Stimulated activated CD4-positive, alpha-beta T cell treated with anti-CD3 and anti-CD28 coated beads, Interleukin-15, amount 100 ng/mL, for 24 hours (primary cell): Measurements from ENCODE around the gene OTOP3.
"Not testable (repeated sequence)": the region's sequence is repeated elsewhere in the genome, so short reads cannot be mapped to it uniquely, and the experiment has no call there.

Experiments used
- DNase-seq: peaks from one replicate; pipeline ENCODE4 v3.0.0-alpha.2; 2020

Gene OTOP3

DNA sequence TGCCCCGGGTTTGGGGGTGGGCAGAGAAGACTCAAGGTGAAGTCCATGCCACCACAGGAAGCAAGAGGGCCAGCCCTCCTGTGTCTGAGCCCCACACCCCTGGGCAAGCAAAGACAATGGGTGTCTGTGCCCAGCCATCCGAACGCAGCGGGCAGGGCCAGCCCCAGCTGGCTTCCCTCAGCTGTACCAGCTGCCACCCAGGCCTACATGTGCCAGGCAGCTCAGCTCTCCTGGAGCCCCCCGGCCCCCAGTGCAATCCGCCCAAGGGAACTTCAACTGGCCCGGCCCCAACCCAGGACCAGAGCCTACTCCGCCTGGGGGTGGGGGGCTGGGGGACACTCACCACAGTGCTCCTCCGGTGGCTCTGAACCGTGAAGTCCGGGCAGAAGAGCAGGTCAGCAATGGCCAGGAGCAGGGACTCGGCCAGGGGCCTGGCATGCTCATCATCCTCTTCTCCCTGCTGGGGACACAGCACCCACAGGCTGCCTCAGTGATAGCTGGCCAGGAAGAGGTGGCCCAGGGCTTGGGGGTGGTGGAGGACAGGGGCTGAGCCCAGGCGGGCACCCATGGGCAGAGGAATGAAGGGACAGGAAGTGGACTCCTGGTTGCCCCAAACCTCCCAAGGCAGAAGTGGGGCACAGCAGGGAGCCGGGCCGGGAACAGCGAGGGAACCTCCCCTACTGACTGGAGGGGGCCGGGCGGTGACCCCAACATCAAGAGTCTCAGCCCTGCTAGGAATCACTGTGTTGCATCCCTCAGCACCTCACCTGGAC is 27.1 kb downstream of the OTOP3 start:
- DNase-seq: no peak

DNA sequence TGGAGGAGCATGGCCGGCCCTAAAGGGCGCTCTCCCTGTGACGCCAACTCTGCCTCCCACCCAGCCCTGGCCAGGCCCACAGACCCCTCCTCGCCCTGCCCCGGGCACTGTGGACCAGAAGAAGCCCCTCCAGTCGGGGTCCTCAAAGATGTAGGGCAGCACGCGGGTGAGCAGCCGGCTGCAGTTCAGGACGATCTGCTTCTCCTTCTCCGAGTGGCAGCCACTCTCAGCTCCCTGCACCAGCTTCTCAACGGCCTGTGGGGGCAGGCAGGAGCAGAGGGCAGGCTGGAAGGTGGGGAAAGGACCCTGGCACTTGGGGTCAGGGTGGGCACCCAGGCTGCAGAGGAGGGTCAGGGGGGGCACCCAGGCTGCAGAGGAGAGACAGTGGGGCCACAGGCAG is 28.0 kb downstream of the OTOP3 start:
- no peak for DNase-seq

DNA sequence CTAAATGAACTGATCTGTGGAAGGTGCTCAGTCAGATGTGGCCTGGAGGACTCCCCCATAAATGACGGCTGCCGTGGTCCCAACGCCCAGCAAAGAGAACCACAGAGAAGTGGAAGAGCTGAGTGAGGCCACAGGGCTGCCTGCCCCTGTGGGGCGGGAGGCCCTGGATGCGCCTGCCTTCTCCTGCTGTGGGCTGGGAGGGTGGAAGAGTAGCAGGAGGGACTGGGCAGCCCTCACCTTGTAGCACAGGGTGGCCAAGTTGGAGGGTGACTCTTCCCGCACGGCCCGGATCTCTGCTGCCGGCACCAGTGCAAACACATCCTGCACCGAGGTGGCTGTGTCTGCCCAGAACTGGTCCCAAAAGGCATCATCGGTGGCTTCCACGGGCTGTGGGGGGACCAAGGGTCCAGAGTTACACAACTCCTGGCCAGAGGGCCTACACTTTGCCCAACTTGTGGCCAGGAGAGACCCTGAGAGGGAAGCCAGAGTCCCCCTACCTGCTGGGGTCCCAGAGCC is 28.6 kb downstream of the OTOP3 start:
- no peak for DNase-seq

DNA sequence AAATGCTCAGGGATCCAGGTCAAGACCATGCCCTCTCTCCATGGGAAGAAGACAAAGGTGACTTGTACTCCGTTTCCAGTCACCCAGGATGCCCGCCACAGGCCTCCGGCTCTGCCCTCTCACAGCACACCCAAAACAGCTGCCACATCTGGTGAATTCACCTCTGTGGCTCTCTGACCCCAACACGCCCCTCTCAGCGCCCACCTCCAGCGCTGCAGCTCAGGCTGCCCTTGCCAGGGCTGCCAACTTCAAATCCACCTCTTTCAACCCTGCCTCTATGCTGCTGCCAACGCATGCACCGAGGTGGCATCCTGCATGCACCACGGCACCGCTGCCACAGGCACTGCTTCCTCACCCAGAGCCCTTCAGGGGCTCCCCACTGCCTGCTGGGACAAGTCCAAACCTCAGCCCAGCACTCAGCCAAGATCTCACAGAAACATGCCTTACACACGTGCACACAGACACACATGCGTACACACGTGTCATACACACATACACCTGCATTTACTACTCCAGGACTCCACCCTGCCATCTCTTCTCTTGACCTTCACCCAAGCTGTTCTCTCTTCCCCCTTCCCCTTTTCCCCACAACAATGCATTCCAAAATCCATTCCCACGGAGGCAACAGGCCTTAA is 29.4 kb downstream of the OTOP3 start:
- DNase-seq: no peak

DNA sequence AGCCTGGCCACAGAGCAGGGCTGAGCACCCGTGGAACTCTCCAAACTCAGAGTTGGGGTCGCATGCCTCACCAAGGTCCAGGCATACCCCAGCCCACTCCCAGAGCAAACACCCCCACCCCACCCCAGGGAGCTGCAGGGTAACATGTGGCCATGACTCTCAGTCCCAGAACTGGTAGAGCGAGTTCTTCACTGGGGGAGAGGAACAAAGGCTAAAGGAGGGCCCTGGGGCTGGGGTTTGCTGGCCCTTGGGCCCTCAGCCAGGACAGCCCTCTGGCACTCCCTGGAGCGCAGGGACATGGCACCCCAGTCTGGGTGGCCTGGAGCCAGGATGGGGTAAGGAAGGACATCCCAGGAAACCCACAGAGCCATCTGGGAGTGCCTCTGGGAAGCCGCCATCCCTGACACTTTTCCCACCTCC is 32.7 kb downstream of the OTOP3 start:
- no peak for DNase-seq

DNA sequence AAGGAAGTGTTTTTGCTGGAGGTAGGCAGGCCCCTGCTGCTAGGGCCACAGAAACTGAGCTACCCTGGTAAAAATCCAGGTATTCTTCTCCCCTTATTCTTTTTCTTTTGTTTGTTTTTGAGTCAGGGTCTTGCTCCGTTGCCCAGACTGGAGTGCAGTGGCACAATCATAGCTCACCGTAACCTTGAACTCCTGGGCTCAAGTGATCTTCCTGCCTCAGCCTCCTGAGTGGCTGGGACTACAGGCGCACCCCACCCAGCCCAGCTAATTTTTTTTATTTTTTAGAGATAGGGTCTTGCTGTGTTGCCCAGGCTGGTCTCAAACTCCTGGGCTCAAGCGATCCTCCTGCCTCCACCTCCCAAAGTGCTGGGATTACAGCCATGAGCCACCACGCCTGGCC is 33.8 kb downstream of the OTOP3 start:
- not testable (repeated sequence) for DNase-seq

DNA sequence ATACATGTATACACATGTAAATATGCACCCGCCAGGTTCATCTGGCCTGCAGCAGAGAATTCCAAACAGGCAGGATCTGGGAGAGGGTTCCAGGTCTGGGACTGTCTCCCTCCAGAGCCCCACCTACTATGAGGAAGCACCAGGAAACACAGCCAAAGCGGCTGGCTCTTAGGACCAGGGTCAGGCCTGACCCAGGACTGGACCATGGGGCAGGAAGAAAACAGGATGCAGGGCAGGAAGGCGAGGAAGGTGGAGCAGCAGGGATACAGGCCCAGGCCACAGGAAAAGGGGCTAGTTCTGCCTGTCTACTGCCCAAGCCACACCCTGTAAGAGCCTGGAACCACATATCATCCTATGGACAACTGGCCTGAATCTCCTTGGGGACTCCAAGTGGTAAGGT is 34.7 kb downstream of the OTOP3 start:
- DNase-seq: no peak

DNA sequence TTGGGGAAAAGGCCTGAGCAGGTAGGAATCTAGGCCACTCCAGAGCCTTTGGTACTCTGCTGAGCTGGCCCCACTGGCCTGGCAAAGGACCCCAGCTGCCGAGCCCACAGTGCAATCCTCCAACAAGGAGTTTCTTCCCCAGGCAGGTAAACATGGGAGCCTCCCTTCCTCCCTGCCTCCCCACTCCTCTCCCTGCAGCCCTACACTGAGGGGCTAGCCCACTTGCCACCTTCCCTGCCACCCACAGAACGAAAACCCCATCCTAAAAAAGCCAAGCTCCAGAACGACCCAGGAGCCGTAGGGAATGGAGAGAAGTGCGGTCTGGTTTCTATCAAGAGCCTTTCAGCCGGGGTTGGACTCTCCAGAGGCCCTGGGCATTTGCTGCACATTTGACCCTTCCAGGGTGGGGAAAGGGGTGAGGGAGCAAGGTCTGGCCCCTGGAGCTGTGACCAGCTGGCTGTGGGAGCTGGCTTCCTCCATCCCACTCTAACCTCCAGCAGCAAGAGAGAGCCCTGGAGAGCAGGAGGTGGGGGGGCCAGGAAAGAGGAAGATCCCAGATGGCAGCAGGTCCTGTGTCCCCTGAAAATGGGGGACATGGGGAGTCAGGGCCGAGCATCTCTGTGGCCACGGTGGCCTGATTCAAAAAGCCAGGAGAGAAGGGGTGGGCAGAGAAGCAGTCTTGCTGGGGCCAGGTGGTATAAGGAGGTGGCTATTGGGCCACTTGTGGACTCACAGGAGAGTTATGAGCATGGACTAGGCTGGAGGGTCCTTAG is 35.6 kb downstream of the OTOP3 start:
- no peak for DNase-seq

DNA sequence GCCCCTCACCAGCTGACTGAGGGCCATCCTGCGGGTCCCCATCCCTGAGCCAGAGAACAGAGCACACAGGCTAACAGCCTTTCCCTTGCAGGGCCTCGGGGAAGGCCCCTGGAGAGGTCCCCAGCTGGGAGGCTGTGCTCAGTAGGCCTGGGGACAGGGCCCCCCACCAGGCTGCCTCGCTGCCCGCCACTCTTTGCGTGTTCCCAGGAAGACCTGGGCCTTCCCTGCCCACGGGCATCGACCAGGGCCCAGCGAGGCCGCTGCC is 36.1 kb downstream of the OTOP3 start:
- DNase-seq: no peak

DNA sequence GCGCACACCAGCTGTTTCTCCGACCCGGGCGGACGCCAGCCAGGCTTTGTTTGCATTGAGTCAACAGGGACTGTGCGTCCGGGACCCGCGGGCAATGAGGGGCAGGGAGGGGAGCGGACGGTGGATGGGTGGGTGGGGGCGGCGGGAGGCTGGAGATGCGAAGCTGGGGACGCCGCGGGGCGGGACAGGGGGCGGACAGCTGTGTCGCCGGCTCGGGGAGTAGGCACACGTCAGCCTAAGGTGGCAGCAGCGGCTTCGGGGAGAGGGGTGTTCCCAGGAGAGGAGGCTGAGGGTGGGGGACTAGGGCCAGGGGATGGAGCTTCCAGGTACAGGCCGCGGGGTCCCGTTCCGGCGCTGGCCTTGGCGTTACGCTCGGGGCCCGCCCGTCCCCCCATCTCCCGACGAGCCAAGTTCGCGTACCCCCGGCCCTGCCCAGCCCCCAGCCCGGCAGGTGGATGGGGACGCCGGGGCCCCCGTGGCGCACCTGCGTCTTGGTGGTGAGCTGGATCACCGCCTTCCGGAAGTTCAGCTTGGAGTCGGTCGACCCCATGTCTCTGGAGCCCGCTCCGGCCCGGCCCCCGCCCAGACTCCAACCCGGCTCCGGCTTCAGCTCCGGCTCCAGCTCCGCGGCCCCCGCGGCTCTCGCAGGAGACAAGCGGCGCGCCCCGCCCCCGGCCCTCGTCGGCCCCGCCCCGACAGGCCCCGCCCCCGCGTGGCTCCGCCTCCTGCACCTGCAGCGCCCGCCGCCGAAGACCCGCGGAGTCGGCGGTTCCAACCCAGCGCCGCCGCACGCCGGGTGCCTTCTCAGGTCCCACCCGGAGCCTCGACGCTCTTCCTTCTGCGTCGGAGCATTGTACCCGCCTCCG is 36.6 kb downstream of the OTOP3 start, which contains the start of gene HID1:
Gene HID1 (minus strand): TSS at position 653 of the 866 bp plus-strand sequence. CDS start 103 bp downstream, at position 550.
- DNase-seq: peak; percentile 82

DNA sequence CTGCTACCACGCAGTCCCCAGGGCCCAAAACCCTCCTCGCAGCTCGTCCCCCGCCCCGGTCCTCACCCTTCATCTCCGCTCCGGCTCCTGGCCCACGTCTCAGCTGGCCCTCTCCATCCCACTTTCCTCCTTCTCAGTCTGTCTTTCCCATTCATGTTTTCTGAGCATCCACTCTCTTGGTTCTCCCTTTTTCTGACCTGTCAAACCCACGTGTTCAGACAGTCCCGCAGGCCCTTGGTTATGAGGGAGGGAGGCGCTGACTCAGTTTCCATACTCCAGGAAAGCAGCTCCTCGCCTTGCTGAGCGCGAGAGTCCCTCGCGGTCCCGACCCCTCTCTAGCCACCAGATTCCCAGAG is 37.3 kb downstream of the OTOP3 start:
- DNase-seq: no peak

DNA sequence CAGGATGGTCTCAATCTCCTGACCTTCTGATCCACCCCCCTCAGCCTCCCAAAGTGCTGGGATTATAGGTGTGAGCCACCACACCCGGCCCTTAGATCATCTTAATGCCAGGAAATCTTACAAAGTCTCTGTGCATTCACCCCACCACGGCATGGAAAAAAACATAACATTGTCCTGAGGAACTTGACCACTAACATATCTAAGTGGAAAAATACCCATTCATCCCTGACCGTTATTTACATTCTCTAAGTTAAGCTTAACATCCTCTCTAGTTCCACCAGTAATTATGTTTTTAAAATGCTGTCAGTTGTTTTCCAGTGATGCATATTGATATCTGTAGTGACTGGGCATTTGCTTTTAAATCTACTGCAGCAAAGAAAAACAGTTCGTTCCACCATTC is 40.2 kb downstream of the OTOP3 start:
- DNase-seq: no peak

DNA sequence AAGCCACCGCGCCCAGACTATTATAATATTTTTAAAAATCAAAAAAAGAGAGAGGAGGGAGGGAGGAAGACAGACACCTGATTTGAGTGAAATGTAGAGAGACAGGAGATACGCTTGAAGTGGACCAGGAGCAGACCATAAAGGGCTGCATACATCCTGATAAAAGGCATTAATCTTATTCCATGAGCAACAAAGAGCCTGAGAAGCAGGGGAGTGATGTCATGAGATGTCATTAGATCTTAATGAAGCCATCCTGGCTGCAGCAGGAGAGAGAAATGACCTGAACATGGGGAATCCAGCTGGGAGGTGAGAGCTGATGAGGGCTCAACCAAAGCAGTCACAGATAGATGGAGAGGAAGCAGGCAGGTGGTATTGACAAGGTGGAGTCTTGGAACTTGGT is 42.1 kb downstream of the OTOP3 start:
- DNase-seq: no peak

DNA sequence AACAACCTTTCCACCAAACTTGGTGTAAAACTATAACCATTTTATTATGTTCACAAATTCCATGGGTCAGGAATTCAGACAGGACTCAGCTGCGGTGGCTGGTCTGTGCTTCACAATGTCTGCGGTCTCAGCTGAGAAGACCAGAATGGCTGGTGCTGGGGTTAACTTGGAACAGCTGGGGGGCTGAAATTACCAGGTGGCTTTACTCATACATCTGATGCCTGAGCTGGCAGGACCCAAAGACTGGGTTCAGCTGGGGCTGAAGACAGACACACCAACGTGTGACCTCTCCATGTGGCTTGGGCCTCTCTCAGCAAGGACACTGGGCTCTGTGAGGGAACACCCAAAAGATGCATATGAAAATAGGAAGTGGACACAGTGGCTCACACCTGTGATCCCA is 42.5 kb downstream of the OTOP3 start:
- DNase-seq: no peak

DNA sequence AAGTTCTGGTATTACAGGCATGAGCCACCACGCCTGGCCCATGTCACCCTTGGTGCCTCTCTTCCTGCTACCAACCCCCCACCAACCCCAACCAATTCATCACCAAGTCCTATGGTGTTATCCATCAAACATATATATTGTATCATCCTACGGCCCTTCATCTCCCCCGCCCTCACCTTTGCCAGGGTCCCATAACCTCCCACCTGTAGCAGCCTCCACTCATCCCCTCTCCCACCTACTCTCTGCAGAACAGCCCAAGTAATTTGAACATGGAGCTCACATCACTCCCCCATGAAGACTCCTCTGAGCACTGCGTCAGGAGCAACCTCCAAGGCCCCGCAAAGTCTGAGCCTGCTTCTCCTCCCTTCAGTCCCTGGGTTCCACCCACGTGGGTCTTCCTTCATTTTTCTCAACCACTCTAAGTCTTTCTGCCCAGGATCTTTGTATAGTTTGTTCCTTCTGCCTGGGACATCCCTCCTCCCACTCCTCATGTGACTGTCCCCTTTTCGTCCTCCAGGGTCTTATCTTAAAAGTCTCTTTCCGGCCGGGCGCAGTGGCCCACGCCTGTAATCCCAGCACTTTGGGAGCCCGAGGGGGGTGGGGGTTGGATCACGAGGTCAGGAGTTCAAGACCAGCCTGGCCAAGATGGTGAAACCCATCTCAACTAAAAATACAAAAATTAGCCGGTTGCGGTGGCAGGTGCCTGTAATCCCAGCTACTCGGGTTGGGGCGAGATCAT is 43.9 kb downstream of the OTOP3 start:
- no peak for DNase-seq

DNA sequence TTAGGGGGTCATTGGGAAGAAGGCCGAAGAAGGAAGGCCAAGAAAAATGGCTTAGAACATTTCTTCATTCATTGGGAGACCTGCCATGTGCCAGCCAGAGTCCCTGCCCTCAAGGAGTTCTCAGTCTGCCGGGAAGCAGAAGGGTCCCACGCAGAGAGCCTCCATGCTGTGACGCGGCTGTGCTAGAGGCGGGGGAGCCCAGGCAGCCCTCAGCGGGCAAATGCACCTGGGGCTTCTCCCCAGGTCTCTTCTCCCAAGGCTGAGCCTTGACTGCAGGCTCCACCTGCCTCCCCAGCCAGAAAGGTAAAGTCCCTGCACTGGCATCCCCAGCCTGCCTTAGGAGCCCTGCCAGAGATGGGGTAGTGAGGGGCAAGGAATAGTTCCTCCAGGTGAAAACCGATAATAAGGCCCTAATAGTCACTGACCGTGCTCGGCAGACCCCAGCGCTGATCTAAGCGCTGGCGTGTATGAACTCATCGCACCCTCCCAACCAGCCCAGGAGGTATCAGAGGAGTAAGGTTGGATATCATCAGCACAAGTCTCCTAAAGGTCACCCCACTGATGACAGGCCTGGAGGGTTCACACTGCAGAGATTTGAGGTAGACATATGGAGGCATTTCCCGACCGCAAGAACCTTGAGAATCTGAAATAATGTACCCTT is 45.8 kb downstream of the OTOP3 start:
- DNase-seq: no peak

DNA sequence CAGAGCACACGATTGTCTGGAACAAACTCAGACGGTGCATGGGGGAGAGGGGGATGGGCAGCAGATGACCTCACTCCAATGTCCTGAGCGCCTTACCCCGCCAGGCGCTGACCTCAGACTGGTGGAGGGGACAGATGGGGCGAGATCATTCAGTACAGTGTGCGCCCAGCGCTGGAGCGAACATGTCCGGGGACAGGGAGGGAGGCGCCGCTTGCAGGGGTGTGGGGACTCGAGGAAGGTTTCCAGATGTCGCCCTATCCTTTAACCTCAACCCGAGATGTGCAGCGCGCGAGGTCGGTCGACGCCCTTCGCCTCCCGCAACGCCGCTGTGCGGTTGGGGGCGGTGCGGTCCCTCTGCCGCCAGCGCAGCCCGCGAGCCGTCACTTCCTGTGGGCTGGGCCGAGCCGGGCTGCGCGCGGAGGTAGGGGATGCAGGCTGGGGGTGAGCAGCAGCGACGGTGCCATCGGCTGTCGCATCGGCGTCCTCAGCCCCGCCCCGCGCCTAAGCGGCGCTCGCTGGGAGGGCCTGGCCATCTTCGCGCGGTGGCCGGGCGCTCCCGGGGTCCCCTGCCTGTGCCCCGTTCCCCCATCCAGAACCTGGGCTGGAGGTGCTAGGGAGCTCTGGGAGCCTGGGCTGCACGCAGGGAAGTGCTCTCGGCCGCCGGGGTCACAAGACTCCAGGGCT is 46.4 kb downstream of the OTOP3 start:
- peak; percentile 89 for DNase-seq

DNA sequence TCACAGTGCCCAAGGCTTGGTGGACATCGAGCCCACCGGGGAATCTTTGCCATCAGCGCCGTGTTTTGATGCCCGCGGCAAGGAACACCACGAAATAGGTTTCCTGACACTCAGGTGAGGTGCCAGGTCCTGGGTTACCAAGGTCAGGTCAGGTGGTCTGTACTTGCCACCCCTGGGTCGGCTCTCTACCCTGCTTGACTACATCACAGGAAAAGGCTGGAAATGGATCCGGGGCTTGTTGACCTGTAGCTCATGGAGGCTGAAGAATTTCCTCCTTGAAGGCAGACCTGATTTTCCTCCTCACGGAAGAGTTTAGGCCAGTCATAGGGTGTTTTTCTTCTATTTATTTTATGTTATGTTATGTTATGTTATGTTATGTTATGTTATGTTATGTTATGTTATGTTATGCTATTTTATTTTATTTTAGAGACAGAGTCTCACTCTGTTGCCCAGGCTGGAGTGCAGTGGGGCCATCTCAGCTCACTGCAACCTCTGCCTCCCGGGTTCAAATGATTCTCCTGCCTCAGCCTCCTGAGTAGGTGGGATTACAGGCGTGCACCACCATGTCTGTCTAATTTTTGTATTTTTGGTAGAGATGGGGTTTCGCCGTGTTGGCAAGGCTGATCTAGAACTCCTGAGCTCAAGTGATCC is 47.1 kb downstream of the OTOP3 start:
- not testable (repeated sequence) for DNase-seq

DNA sequence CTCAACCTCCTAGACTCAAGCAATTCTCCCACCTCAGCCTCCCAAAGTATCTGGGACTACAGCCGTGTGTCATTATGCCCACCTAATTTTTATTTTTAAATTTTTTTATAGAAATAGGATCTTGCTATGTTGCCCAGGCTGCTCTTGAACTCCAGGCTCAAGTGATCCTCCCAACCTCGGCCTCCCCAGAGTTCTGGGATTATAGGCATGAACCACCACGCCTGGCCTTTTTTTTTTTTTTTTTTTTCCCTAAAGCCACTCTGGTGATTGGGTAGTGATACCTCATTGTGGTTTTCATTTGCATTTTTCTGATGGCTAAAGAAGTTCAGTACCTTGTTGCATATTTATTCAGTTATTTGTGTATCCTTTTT is 50.5 kb downstream of the OTOP3 start:
- DNase-seq: no peak

DNA sequence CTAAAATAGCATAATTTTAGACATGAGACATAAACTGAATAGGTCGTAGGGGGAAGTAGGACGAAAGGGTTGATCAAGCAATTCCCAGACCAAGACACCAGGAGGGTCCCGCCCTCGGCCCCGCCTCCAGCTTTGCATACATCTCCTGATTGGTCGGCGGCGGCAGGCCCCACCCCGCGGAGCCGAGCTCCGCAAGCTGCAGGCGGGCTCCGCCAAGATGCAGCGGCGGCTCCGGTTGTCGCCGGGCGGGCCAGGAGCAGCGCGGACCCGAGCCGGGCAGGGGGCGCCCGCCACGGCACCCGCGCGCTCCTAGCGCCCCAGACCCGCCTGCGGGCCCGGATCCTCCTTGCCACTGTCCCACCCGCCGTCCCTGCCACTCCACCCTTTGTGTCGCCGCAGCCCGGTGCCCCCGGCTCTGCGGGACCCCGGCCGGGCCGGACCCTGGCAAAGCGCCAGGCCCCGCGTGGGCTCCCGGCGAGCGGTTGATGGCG is 51.8 kb downstream of the OTOP3 start, which contains the start of gene CDR2L:
Gene CDR2L (plus strand): TSS at position 215 of the 491 bp plus-strand sequence. CDS start 412 bp downstream, outside the sequence.
- peak; percentile 97 for DNase-seq
